Kidney (tissue), 14 donors: ENCODE data around the gene PLCH2. TPM values are rescaled to one million over a fixed set of nuclear protein-coding genes. Genes with fewer than 3 reads are reported as not detected.

ENCODE experiments used
- DNase-seq, 5 donors: peaks; one replicate each; pipeline ENCODE4 v3.0.0-alpha.2; 2013 to 2020
- FAIRE-seq: peaks from 2 replicates; lab custom pipeline; 2012; peaks lifted over from hg19 to GRCh38; lab: Jason Lieb, UNC
- H3K27ac ChIP-seq, 2 donors: one replicate each; pipeline ENCODE4 v1.7.0; 2013; ENCODE audit warnings: low read depth in 2 of 2, low read length in 2 of 2, inconsistent platforms in 1 of 2
- H3K27me3 ChIP-seq: one replicate; pipeline ENCODE4 v1.7.1; 2013; ENCODE audit warnings: low read length, inconsistent platforms; ENCODE audit not compliant: control insufficient read depth, insufficient read depth
- H3K36me3 ChIP-seq, 3 donors: one replicate each; pipeline versions ENCODE4 v1.7.0 to v1.7.1; 2013; ENCODE audit warnings: low read length in 3 of 3, control low read depth in 1 of 3, inconsistent platforms in 1 of 3; ENCODE audit not compliant: insufficient read depth in 3 of 3, control insufficient read depth in 2 of 3
- H3K4me1 ChIP-seq, 3 donors: one replicate each; pipeline versions ENCODE4 v1.7.0 to v1.7.1; 2013; ENCODE audit warnings: low read length in 3 of 3, inconsistent platforms in 1 of 3, low read depth in 1 of 3; ENCODE audit not compliant: control insufficient read depth in 2 of 3, insufficient read depth in 2 of 3
- H3K4me3 ChIP-seq, 3 donors: one replicate each; pipeline versions ENCODE4 v1.7.0 to v1.8.1; 2013; ENCODE audit warnings: low read length in 3 of 3, control low read depth in 1 of 3, inconsistent platforms in 1 of 3
- H3K9ac ChIP-seq, 3 donors: one replicate each; pipeline versions ENCODE4 v1.7.0 to v1.7.1; 2013; ENCODE audit warnings: low read length in 3 of 3, control low read depth in 1 of 3, inconsistent platforms in 1 of 3
- H3K9me3 ChIP-seq, 3 donors: one replicate each; pipeline versions ENCODE4 v1.7.0 to v1.7.1; 2013; ENCODE audit warnings: low read length in 3 of 3, control low read depth in 1 of 3, inconsistent platforms in 1 of 3; ENCODE audit not compliant: control insufficient read depth in 2 of 3, insufficient read depth in 1 of 3
- intact Hi-C: fragments of 100-400 bp; cut with DNase I; formaldehyde crosslinking; loops from one replicate; pipeline ENCODE4 v1.11.1; 2022
- polyA plus RNA-seq: library from polyadenylated mRNA; stranded (reverse); fragments of 350-450 nt; fragmentation: Illumina TruSeq; extraction: RNeasy Lipid Tissue Mini Kit (QIAGEN cat#74804); gene quantifications from one replicate; pipeline ENCODE4 v1.2.3, GENCODE V29; 2014; ENCODE audit warnings: low read depth, low replicate concordance; ENCODE audit not compliant: insufficient read depth
- total RNA-seq: library from RNA; stranded (reverse); fragmentation: NEBNext Ultra II Directional; extraction: Animal tissue kit (Norgen Biotek cat#: 25700); gene quantifications from one replicate; pipeline ENCODE4 v1.2.1, GENCODE V29; 2021
- TF ChIP-seq, protein P1 (sequence below): IDR thresholded peaks from 3 replicates; pipeline ENCODE4 v1.5.1; 2012; ENCODE audit warnings: mild to moderate bottlenecking, moderate library complexity, borderline replicate concordance; ENCODE audit not compliant: insufficient read depth; ENCODE audit errors: extremely low read depth
- donor health status: control.
- donor health status: control.
- donor health status: control.
- donor health status: control.
- donor health status: control.
- donor health status: DM: yes; HTN: yes; CAD: no.
- donor health status: Normal renal cell carcinoma (clear cell type).

PLCH2 gene
- total and polyA plus RNA-seq, 2 donors from 2014 or later: 7.4 to 8.7 TPM

- H3K27me3 ChIP-seq: no peaks in the 10 kb centered on the region
- no peak for FAIRE-seq
These were observed 1.2 kb downstream of the PLCH2 start for GRCh38 chr1:2477309-2477708.

DNA sequence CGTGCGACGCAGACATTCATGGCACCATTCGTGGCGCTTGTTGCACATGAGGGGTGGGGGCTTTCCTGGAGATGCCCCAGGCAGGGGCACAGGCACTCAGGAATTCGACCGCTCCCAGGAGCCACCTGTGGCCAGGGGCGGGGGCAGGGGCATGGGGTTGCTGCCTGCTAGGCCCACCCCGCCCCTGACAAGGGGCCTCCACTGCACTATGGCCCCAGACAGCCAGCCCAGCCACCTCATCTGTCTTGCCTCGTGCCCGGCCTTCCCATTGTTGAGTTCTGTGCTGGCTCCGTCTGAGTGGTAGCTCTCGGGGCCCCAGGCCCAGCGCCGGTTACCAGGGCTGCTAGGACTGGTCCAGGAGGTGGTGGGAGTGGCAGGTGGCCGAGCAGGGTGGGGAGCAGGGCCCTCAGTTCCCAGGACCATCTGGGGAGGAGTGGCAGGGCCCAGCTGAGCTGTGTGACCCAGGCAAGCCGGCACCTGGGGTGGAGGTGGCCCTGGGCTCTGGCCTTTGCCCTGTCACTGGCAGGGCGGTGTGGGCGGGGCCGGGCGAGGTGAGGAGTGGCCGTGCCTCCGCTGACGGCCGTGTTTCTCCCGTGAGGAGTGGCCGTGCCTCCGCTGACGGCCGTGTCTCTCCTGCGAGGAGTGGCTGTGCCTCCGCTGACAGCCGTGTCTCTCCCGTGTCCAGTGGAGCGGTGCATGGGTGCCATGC lies 1.9 kb downstream of the PLCH2 start:
- intact Hi-C loops: no loop called here
- H3K9ac ChIP-seq: no peak overlapping the region
- no peak overlapping the region for H3K27ac ChIP-seq
- H3K4me1 ChIP-seq: peaks cover 0 to 20% (median 11%) of the 10 kb centered on the region in 3 donors
- no peak overlapping the region for H3K4me3 ChIP-seq
- no peaks in the 10 kb centered on the region for H3K36me3 ChIP-seq
- no peaks in the 10 kb centered on the region for H3K9me3 ChIP-seq
- DNase-seq (no peak), FAIRE-seq (no peak)
- TF ChIP-seq, protein P1, sequence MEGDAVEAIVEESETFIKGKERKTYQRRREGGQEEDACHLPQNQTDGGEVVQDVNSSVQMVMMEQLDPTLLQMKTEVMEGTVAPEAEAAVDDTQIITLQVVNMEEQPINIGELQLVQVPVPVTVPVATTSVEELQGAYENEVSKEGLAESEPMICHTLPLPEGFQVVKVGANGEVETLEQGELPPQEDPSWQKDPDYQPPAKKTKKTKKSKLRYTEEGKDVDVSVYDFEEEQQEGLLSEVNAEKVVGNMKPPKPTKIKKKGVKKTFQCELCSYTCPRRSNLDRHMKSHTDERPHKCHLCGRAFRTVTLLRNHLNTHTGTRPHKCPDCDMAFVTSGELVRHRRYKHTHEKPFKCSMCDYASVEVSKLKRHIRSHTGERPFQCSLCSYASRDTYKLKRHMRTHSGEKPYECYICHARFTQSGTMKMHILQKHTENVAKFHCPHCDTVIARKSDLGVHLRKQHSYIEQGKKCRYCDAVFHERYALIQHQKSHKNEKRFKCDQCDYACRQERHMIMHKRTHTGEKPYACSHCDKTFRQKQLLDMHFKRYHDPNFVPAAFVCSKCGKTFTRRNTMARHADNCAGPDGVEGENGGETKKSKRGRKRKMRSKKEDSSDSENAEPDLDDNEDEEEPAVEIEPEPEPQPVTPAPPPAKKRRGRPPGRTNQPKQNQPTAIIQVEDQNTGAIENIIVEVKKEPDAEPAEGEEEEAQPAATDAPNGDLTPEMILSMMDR: no peak
- no peaks in the 10 kb centered on the region for H3K27me3 ChIP-seq

More at GRCh38 chr1:2477309-2477708, 1.2 kb downstream of the PLCH2 start:
- Histone ChIP-seq H3K4me3 (no peak overlapping the region), H3K9me3 (no peaks in the 10 kb centered on the region), H3K36me3 (no peaks in the 10 kb centered on the region), H3K9ac (no peak overlapping the region), H3K4me1 (peaks cover 0 to 20% (median 11%) of the 10 kb centered on the region in 3 donors), H3K27ac (no peak overlapping the region)
- no peak for DNase-seq
- intact Hi-C loops: no loop called here
- TF ChIP-seq, protein P1: no peak

GRCh38 chr1:2479186-2479585 lies 3.1 kb downstream of the PLCH2 start:
- Histone ChIP-seq H3K27ac (no peak overlapping the region), H3K27me3 (no peaks in the 10 kb centered on the region), H3K4me3 (no peak overlapping the region), H3K4me1 (peaks cover 0 to 20% (median 11%) of the 10 kb centered on the region in 3 donors), H3K9ac (no peak overlapping the region), H3K36me3 (no peaks in the 10 kb centered on the region), H3K9me3 (no peaks in the 10 kb centered on the region)
- TF ChIP-seq, protein P1: no peak
- intact Hi-C loops: no loop called here
- FAIRE-seq: no peak
- no peak for DNase-seq

DNA sequence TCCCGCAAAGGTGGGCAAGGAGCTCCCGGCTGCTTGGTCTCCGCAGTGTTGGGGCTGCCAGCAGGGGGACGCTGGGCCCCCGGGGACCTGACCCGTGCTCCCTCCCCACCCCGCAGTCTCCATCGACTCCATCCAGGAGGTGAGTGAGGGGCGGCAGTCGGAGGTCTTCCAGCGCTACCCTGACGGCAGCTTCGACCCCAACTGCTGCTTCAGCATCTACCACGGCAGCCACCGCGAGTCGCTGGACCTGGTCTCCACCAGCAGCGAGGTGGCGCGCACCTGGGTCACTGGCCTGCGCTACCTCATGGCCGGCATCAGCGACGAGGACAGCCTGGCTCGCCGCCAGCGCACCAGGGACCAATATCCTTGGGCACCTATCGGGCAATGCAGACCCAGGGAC lies 3.5 kb downstream of the PLCH2 start:
- Histone ChIP-seq H3K4me1 (peaks cover 0 to 20% (median 11%) of the 10 kb centered on the region in 3 donors), H3K27me3 (no peaks in the 10 kb centered on the region), H3K9me3 (no peaks in the 10 kb centered on the region), H3K27ac (no peak overlapping the region), H3K9ac (no peak overlapping the region), H3K36me3 (no peaks in the 10 kb centered on the region), H3K4me3 (no peak overlapping the region)
- intact Hi-C loops: no loop called here
- FAIRE-seq (no peak), DNase-seq (no peak)
- TF ChIP-seq, protein P1: no peak
